GM19239 (cell line): Measurements from ENCODE around the gene ACIN1.
"Not testable (repeated sequence)": the region's sequence is repeated elsewhere in the genome, so short reads cannot be mapped to it uniquely, and the experiment has no call there.

Experiments used
- DNase-seq: peaks from one replicate; pipeline ENCODE4 v3.0.0; 2011; ENCODE audit warnings: low spot score; ENCODE audit not compliant: insufficient read length
- FAIRE-seq: peaks from 2 replicates; lab custom pipeline; 2011; peaks lifted over from hg19 to GRCh38; lab: Jason Lieb, UNC

The ACIN1 gene

DNA sequence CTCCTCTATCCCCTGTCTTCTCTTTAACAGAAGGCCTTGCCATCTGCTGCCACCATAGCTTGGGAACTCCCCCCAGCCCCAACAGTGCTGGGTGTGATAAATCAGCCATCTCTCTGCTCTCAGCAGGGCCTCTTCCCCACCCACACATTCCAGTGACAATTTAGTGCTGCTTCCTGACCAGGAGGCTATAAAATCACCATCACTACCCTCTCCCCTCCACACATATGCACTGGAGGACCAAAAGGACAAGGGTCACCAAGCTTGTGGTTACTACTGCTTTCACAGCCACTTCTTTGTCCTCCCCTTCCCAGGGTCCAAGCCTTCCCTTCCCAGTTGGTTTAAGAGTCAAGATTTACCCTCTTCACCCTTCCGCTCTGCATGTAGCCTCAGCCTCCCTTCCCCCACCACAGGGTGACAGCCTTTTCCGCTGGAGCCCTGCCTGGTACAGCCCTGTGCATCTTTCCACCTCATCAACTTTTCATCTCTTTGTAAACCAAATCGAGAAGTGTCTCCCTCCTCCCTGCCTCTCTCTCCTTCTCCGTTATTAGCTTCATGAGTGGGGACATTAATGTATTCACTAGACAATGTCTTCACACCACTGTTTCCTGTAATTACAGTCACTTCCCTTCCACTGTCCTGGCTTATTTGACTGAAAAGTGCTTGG, 69.7 kb downstream of the ACIN1 start:
- no peak for DNase-seq
- FAIRE-seq: no peak

DNA sequence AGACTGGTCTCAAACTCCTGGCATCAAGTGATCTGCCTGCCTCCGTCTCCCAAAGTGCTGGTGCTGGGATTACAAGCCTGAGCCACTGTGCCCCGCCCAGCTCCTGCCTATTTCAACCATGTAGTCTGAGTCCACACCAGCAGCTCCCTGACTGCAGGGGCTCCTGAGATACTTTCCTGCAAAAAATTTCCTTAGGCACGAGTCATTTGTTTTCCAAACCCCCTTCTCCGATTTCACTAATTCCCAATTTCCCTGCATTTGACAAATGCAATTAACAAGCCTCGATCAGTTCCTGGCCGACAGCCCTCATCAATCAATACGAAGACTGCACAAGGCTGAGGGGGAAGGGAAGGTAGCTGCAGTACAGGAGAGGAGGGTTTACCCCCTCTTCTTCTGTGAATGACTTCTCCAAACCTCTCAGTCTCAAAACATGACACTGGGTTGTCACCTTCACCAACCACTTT, 70.3 kb downstream of the ACIN1 start:
- no peak for FAIRE-seq
- no peak for DNase-seq

DNA sequence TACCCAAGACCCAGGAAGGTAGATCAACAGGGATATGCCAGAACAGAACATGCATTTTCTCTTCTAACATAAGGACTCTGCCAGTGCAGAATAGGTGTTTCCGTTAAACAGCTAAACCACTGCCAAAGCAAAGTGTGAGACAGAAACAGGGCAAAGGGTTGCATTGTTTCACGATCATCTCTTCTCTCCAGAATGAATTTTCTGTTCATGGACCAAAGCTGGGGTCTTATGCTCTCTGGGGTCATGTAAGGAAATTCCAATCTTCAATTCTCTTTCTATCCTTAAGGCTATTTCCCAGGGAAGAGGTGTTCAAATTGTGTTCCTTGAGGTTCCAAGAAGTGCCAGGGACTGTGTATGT, 71.2 kb downstream of the ACIN1 start:
- FAIRE-seq: no peak
- no peak for DNase-seq

DNA sequence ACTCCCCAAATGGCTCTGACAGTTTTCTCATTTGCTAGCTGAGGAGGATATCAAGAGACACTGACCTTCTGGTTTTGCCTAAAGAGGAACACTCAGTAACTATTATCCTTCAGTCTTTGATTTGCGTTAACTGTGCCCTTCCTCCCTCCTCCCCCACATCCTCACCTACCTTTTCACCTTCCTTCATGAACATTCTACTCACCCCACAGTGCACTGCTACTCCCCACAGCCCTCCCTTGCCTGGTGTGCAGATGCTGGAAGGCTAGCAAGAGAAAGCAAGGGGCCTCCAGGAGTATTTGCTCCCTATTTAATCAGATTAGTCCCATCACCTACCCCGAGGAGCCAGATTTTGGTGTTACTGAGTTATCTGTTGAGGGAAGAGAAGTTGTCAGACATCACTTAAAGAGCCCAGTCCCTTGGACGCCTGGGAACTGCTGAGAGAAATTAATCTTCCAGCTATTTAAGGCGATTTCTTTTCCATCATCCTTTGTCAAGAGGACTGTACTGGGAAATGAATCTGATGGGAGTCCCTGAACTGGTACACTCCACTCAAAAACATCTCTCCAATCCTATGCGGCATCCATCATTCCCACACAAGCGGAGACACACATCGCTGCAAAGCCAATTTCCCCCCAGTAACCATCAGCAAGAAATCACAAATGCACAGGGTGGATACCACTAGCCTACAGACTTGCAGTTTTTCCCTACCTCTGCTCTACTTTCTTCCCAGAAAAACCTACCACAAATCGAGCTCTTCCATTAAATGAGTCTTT, 71.7 kb downstream of the ACIN1 start:
- DNase-seq: no peak
- no peak for FAIRE-seq

DNA sequence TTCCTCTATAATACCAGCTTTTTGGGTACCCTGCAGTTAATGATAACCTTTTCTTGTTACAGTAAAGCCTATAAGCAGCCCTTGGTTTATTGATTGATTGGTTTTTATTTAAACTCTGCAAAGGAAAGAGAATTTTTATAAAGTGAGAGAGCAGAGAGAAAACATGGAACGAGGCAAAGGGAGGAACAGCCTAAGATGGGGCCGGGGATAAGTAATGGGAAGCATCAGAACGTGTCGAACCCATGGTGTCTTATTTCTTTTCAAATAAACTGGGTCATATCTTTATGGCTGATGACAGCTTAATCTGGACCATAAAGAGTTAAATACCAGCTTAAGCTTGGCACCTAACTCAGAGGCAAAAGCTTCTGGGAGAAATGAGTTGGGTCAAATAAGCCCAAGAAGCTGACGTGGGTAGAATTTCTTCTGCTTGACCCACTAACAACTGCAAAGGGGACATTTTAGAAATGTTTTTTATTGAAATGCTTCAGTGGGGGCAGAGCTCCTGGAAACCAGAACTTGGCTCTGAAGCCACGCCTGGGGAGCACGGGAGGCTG, 73.0 kb downstream of the ACIN1 start:
- DNase-seq (no peak), FAIRE-seq (no peak)

DNA sequence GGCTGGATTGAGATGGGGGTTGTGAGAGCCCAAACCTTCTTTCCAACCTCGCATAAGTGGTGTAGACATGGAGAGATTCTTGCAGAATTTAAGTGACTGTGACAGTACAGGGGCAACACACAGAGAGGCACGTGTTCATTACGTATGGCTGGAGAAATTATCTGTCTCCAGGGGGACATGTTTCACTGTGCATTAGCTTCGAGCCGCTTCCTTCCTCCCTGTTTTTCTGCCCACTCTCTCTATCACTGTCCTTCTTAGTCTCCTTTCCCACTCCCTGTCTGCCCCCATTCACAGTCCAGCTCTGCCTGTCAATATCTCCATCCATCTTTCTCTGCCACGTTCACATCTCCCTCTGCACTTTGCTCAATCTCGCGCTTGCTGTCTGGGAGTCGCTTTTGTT, 73.5 kb downstream of the ACIN1 start:
- DNase-seq (no peak), FAIRE-seq (no peak)

DNA sequence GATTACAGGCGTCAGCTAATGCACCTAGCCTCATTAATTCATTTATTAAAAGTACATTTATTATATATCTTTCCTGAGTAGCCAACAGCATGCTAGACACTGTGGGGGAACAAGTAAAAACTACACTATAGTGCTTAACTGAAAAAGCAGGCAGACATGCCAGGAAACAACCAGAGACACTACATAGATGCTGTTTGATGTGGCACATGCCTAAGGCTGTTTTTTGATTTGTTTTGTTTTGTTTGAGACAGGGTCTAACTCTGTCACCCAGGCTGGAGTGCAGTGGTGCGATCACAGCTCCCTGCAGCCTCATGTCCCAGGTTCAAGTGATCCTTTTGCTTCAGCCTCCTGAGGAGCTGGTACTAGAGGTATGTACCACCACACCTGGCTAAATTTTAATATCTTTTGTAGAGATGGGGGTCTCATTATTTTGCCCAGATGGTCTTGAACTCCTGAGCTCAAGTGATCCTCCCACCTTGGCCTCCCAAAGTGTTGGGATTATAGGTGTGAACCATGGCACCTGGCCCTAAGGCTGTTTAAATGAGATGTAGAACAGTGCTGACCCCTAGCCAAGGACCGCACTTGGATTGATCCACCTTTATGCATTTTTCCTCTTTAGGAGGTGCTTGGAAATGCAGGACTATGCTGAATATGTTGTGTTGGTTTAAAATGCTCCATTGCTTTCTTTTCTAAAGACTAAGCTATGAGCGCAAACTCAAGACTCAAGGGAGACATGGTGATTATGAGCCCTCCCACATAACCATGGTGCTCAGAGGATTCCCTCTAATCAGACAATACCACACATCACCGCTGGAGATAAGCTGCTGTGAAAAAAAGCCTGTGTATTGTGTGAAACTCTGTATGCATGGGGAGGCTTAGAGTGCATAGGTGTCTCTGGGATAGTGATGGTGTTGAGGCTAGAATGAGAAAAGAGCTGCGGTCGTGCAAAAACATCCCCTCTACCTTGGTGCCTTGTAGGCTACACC, 74.5 kb downstream of the ACIN1 start:
- DNase-seq (no peak), FAIRE-seq (no peak)

DNA sequence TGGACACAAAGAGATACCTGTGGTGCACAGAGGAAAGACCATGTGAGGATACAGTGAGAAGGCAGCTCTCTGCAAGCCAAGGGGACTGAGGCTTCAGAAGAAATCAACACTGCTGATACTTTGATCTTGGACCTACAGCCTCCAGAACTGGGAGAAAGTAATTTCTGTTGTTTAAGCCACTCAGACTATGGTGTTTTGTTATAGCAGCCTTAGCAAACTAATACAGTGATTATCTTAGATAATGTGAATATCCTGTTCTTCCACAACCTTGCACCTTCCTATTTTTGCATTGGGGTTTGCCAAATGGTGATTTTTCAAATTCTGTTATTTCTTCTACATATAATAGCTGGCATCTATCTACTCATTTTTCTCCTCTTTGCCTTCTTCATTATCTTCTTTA, 76.8 kb downstream of the ACIN1 start:
- DNase-seq: no peak
- FAIRE-seq: no peak

DNA sequence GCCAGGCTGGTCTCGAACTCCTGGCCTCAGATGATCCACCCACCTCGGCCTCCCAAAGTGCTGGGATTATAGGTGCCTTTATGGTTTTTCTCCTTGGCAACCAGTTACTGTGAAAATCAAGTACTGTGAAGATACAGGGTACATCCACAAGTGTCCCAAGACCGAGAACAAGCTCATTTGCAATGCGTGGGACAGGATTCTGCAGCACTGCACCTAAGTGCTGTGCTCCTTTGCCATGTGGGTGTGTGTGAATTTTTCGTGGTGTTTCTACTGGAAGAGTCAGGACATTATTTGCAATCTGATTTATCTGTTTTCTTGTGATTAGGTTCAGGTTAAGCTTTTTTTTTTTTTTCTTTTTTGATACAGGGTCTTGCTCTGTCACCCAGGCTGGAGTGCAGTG, 77.8 kb downstream of the ACIN1 start:
- FAIRE-seq (no peak), DNase-seq (no peak)

DNA sequence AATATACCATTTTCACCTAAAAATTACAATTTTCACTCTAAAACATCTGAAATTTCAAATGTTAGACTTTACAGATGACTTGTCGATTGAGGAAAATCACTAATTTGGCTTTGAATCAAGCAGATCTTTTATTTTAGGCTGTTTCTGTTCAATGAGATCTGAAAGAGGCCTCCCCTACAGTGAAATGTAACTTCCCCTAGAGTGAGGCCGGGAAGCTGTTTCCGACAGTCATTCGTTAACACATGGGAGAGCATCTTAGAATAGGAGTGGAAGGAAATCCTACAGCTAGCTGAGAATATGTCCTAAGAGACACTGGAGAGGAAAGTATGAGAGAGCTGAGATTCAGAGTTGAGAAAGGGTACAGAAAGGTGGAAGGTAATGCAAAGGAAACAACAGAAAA, 79.3 kb downstream of the ACIN1 start:
- no peak for FAIRE-seq
- no peak for DNase-seq

DNA sequence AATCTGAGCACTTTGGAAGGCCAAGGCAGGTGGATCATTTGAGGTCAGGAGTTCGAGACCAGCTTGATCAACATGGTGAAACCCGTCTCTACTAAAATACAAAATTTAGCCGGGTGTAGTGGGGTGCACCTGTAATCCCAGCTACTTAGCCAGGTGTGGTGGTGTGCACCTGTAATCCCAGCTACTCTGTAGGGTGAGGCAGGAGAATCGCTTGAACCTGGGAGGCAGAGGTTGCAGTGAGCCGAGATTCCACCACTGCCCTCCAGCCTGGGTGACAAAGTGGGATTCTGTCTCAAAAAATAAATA, 81.2 kb downstream of the ACIN1 start:
- FAIRE-seq, DNase-seq: not testable (repeated sequence)

DNA sequence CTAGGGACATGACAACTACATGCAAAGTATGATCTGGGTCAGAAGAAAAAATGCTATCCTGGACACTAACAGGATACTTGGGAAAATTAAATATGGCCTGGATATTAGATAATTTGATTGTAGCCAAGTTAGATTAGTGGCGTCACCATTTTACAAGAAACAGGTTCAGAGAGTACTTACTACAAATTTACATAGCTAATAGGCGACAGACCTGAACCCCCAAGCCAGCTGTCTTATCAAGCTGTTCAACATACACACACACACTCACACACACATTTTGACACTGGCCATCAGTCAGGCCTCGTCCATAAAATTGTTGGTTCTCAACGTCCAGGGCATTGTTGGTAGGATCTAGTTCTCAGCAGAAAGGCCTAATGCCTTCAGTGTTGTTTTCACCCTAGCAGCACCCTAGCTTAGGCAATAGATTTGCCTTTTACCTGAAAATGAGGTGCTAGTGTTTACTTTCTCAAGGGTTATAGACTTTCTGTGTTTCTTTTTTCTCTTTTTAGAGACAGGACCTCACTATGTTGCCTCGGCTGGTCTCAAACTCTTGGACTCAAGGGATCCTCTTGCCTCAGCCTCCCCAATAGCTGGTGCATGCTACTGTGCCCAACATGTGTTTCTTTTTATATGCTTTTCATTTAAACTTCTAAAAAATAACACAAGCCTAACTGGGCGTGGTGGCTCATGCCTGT, 81.7 kb downstream of the ACIN1 start:
- FAIRE-seq (no peak), DNase-seq (no peak)

DNA sequence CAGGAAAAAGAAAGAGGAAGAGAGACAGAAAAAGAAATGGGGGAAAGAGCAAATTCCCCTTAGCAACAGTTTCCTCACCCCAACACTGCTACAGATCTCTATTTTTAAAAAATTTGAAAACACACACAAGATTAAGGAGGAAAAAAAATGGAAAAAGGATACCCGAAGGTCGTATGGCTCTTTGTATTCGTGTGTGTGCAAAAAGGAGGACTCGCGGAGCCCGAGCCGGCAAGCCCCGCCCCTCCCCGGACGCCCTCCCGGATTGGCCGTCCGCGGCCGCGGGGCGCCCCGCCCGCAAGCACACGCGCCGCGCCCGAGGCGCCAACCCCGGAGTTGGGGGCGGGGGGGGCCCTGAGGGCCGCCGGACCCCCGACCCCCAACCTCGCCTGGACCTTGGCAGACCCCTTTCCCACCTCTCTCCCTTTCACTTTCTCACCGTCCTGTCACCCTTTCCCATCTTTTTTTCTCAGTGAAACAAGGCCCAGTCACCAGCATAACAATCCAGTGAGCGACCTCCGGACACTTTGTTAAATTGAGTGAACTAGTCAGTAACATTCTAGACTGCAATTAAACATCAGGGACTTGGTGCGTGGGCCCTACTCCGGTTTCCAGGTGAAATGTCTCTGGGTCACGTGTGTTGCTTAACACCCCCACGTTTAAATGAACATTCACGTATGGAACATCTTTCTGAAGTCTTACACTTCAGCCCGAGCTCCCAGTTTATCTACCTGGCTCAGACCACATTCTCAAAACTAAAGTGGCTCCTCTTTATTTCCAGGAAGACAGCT, 84.8 kb downstream of the ACIN1 start, which contains the start of gene C14orf93:
C14orf93 (minus strand) TSS at position 205 of the 788 bp plus-strand sequence. CDS start 11,120 bp downstream, outside the sequence.
- FAIRE-seq (peak; percentile 62), DNase-seq (peak; percentile 83)

DNA sequence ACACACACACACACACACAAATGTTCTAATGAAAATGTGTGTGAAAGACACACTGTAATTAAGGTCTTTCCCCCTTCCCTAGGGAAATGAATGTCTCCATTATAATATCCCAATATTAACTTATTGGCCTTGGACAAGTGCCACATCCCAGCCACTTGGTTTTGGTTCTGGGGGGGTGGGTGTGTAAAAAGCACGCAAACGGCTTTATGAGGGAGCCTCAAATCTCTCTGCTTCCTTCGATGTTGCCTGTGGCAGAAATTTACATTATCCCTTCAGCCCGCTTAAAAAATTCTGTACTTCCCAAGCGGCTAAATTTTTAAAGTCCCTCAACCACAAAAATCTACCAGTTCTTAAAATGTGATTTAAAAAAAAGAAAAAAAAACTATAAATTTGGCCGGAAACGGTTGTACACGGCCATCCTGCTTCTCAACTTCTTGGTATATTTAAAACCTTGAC, 85.4 kb downstream of the ACIN1 start:
- FAIRE-seq (no peak), DNase-seq (no peak)

DNA sequence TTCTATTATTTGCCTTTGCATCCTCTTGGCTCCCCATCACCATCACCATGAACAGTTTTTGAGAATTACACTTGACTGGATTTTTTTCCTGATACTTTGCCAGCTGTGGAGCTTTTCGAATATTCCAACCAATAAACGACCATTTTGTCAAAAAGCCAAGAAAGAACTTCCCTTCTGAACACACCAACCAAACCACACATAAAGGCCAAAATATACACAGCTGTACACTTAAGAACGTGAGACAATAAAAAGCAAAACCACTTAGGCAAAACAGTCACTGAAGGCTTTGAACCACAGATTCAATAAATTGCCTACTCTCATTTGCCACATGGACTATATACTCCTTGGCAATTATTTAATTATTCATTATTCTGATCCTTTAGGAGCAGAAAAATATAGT, 86.1 kb downstream of the ACIN1 start:
- DNase-seq (no peak), FAIRE-seq (no peak)
